Glutamatergic neuron (in vitro differentiated cells): ENCODE results near the gene CBX6. TPM values are rescaled to one million over a fixed set of nuclear protein-coding genes. Genes with fewer than 3 reads are reported as not detected.

Source experiments
- DNase-seq: peaks from one replicate; pipeline ENCODE4 v3.0.0; 2022
- H3K27ac Mint-ChIP-seq: one replicate; pipeline ENCODE4 v1.8.0; 2020; ENCODE audit warnings: mild to moderate bottlenecking, mixed read lengths, inconsistent platforms; ENCODE audit not compliant: unreplicated experiment
- H3K27me3 Mint-ChIP-seq: one replicate; pipeline ENCODE4 v1.8.0; 2020; ENCODE audit warnings: mild to moderate bottlenecking, moderate library complexity, mixed read lengths, inconsistent platforms; ENCODE audit not compliant: unreplicated experiment
- H3K36me3 Mint-ChIP-seq: one replicate; pipeline ENCODE4 v1.8.0; 2020; ENCODE audit warnings: mild to moderate bottlenecking, mixed read lengths, inconsistent platforms; ENCODE audit not compliant: unreplicated experiment
- H3K4me1 Mint-ChIP-seq: one replicate; pipeline ENCODE4 v1.8.0; 2020; ENCODE audit warnings: mild to moderate bottlenecking, low read depth, mixed read lengths, inconsistent platforms; ENCODE audit not compliant: unreplicated experiment
- H3K4me3 Mint-ChIP-seq: one replicate; pipeline ENCODE4 v1.8.0; 2020; ENCODE audit warnings: mild to moderate bottlenecking, mixed read lengths, inconsistent platforms; ENCODE audit not compliant: unreplicated experiment
- H3K9me3 Mint-ChIP-seq: one replicate; pipeline ENCODE4 v1.8.0; 2020; ENCODE audit warnings: mild to moderate bottlenecking, moderate library complexity, mixed read lengths, inconsistent platforms; ENCODE audit not compliant: unreplicated experiment
- CTCF ChIP-seq: fragments of 200-600 bp; sonication (generic); IDR thresholded peaks from one replicate; pipeline ENCODE4 v1.5.0; 2021; ENCODE audit not compliant: partially characterized antibody, unreplicated experiment
- total RNA-seq: library from RNA; stranded (reverse); fragmentation: NEBNext Ultra II Directional; extraction: Animal tissue kit (Norgen Biotek cat#: 25700); gene quantifications from one replicate; pipeline ENCODE4 v1.2.1, GENCODE V29; 2021; ENCODE audit not compliant: unreplicated experiment

CBX6 gene
- total RNA-seq, 1 donor from 2014 or later, result 27.6 TPM

GRCh38 chr22:38891256-38891655, 19.2 kb upstream of the CBX6 start:
- DNase-seq, result no peak
- no peak overlapping the region for H3K27ac Mint-ChIP-seq
- H3K4me3 Mint-ChIP-seq, result no peak overlapping the region
- no peaks in the 10 kb centered on the region for H3K36me3 Mint-ChIP-seq
- no peaks in the 10 kb centered on the region for H3K4me1 Mint-ChIP-seq
- no peak for TF ChIP-seq CTCF
- H3K27me3 Mint-ChIP-seq, result no peaks in the 10 kb centered on the region
- H3K9me3 Mint-ChIP-seq, result peaks cover 2% of the 10 kb centered on the region

- Mint-ChIP-seq H3K36me3 (no peaks in the 10 kb centered on the region), H3K9me3 (peaks cover 2% of the 10 kb centered on the region), H3K27ac (no peak overlapping the region), H3K4me3 (no peak overlapping the region), H3K4me1 (no peaks in the 10 kb centered on the region), H3K27me3 (no peaks in the 10 kb centered on the region)
- no peak for DNase-seq
- no peak for TF ChIP-seq CTCF
Observed at GRCh38 chr22:38890377-38890776, 18.4 kb upstream of the CBX6 start.

GRCh38 chr22:38886333-38886732, 14.3 kb upstream of the CBX6 start:
- H3K36me3 Mint-ChIP-seq, result no peaks in the 10 kb centered on the region
- no peaks in the 10 kb centered on the region for H3K27me3 Mint-ChIP-seq
- no peak overlapping the region for H3K27ac Mint-ChIP-seq
- peaks cover 3% of the 10 kb centered on the region for H3K4me1 Mint-ChIP-seq
- no peak overlapping the region for H3K4me3 Mint-ChIP-seq
- DNase-seq, result no peak
- peaks cover 1% of the 10 kb centered on the region for H3K9me3 Mint-ChIP-seq
- TF ChIP-seq CTCF, result no peak

GRCh38 chr22:38882972-38883622, 11.1 kb upstream of the CBX6 start:
- Mint-ChIP-seq H3K4me3 (no peak overlapping the region), H3K9me3 (peaks cover 1% of the 10 kb centered on the region), H3K27ac (no peak overlapping the region), H3K4me1 (peaks cover 12% of the 10 kb centered on the region), H3K27me3 (no peaks in the 10 kb centered on the region), H3K36me3 (no peaks in the 10 kb centered on the region)
- TF ChIP-seq CTCF, result no peak
- DNase-seq, result no peak

- no peak for TF ChIP-seq CTCF
- no peak overlapping the region for H3K4me3 Mint-ChIP-seq
- H3K27ac Mint-ChIP-seq, result no peak overlapping the region
- no peak for DNase-seq
- peaks cover 1% of the 10 kb centered on the region for H3K27me3 Mint-ChIP-seq
- peaks cover 12% of the 10 kb centered on the region for H3K4me1 Mint-ChIP-seq
- peaks cover 1% of the 10 kb centered on the region for H3K9me3 Mint-ChIP-seq
- H3K36me3 Mint-ChIP-seq, result no peaks in the 10 kb centered on the region
Observed at GRCh38 chr22:38881997-38882879, 10.2 kb upstream of the CBX6 start.
